ENCODE measurements around the gene GATD1.

DNA sequence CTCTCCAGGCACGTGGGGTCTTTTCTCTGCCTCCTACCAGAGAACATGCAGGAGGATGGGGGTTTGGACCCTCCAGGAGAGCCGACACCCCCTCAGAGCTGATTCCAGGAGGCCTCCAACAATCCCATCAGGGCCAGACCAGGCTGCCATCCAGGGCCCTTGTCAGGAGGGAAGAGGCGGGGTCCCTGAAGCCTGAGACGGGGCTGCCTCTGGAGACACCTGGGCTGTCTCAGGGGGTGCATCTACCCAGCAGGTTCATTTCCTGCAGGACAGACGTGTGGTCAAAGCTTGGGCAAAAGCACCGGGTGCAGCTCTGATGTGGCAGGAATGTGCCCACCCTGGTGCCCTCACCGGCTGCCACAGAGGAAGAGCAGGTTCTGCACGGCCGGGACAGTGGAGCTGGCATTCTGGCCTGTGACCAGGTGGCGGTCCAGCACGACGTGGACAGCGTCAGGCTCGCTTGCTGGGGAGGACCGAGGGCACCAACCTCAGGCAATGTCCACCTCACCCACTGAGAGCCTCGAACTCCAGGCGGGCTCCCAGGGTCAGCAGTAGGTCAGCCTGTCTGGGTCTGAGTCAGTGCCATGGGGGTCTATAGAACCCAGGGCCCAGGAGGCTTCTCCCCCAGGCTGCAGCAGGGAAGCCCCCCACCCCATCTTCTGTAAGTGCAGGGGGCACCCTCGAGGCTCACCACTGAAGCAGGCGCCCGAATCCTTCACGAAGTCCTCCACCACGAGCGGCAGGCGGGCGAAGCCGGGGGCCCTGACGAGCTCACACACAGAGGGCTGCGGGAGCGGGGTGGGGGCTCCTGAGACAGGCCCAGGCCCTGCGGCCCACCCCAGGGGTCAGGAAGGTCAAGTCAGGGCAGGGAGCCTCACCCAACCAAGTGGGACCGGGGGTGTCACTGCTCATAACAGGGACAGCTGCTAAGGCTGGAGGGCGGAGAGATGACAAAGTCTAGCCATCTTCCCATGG, 6.4 kb downstream of the GATD1 start:
- TF ChIP-seq GATA3 (IDR thresholded peaks at IDR 0.05; ENCODE audit: low read depth, low read length) (no peak), GATA2 (IDR thresholded peaks at IDR 0.05; ENCODE audit: low read depth, low read length) (no peak)

All from SH-SY5Y (cell line).